Measurements from ENCODE around the gene C11orf91.
A peak's percentile ranks its signal among the peaks of the same experiment; 100 is the strongest.
"Not testable (repeated sequence)": the region's sequence is repeated elsewhere in the genome, so short reads cannot be mapped to it uniquely, and the experiment has no call there.

Gene C11orf91

DNA sequence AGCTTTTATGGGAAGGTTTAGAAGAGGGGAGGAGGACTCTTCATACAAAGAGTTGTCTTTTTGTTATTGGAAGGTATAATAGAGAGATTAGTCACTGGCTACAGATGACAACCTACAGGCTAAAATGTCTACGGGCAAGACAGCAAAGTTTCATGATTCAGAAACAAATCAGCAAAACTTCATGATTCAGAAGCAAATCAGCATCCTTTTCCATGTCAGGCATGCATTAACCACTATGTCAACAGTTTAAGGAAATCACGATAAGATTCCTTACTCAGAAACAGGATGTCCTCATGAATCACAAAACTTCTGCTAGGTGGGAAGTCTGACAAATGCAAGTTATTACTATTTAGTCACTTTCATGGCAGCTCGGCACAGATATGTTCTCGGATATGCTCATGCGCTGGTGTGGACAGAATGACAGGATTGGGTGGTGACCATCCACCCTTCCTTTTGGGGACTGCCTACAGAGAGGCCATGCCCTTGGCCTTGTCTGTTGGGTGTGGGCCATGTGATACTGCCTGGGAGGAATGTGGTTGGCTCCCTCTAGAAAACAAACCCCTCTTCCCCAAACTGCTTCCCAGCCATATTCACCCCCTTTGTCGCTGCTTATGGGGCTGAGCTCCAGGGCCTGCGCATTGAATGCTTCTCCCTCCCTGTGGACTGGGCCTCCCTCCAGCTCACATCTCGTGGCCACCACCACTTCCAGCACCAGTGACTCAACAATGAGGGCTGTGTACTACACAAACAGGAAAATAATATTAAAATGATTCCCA, 10.1 kb downstream of the C11orf91 start:
- Histone ChIP-seq H4K20me1 (no peaks in the 10 kb centered on the region), H3K27me3 (no peaks in the 10 kb centered on the region), H3K4me1 (peaks cover 4 to 66% (median 36%) of the 10 kb centered on the region in 10 experiments; a peak in 18 of 20 replicates), H3K27ac (peak overlapping the region in 3 of 11 experiments; percentile 28 to 77 (median 57); a peak in 5 of 22 replicates), H3K36me3 (no peaks in the 10 kb centered on the region), H3K4me2 (peak overlapping the region in 6 of 11 experiments; percentile 25 to 81 (median 66); a peak in 11 of 22 replicates), H3K4me3 (no peak overlapping the region), H3K9ac (peak overlapping the region in 2 of 11 experiments; percentile 12 to 54; a peak in 3 of 22 replicates), H3K9me3 (replicated peaks in 1 of 11) (peaks cover 0 to 6% (median 0%) of the 10 kb centered on the region in 11 experiments; a peak in 3 of 22 replicates)
- no peak for TF ChIP-seq Cebpa-rat (IDR thresholded peaks at IDR 0.05)

DNA sequence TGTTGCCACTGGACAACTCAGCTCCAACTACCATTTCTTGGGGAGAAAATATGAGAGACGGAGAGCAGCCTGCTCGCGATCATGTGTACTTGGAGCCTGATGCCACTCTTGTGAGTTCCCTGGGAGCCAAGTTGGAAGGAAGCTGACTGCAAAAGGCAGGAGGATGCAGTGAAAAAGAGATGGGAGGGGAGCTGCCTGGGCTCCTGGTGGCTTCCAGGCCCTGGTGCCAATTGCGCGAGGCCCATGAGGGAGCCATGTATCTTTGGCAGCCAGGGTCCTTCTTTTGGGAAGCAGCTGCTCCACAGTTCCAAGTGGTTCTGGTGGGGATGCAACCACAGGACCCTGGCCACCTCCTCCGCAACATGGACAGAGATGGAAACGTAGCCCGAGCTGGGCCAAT, 11.1 kb downstream of the C11orf91 start:
- peak overlapping the region in 2 of 11 experiments; percentile 57 to 77; a peak in 4 of 22 replicates for H3K27ac ChIP-seq
- H3K9me3 ChIP-seq (replicated peaks in 1 of 11) = peaks cover 0 to 6% (median 0%) of the 10 kb centered on the region in 11 experiments; a peak in 3 of 22 replicates
- peaks cover 0 to 56% (median 26%) of the 10 kb centered on the region in 10 experiments; a peak in 15 of 20 replicates for H3K4me1 ChIP-seq
- no peaks in the 10 kb centered on the region for H4K20me1 ChIP-seq
- H3K4me2 ChIP-seq = peak overlapping the region in 4 of 11 experiments; percentile 64 to 81 (median 69); a peak in 8 of 22 replicates
- no peaks in the 10 kb centered on the region for H3K27me3 ChIP-seq
- no peaks in the 10 kb centered on the region for H3K36me3 ChIP-seq
- H3K9ac ChIP-seq = no peak overlapping the region; a peak in 1 of 22 replicates
- no peak for TF ChIP-seq Cebpa-rat (IDR thresholded peaks at IDR 0.05)
- H3K4me3 ChIP-seq = no peak overlapping the region

DNA sequence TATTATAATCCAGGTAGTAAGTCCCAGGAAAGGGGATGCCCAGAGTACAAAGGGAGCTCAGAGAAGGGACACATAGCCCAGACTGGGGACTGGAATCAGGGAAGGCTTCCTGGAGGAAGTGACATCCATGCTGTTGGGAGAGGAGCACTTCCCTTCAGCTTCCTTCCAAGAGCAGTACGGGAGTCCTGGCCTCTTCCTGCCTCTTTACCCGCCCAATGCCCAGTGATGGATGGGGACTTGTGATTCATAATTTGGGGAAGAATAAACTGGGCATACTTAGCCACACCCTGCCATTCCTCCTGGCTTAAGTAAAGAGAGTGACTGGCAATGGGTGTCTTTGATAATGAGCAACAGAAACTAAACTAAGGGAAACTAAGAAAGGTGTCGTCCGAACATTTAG, 11.5 kb downstream of the C11orf91 start:
- Histone ChIP-seq H4K20me1 (no peaks in the 10 kb centered on the region), H3K4me3 (no peak overlapping the region), H3K9ac (no peak overlapping the region), H3K4me2 (peak overlapping the region in 3 of 11 experiments; percentile 64 to 81 (median 69); a peak in 6 of 22 replicates), H3K36me3 (no peaks in the 10 kb centered on the region), H3K9me3 (replicated peaks in 1 of 11) (peaks cover 0 to 6% (median 0%) of the 10 kb centered on the region in 11 experiments; a peak in 3 of 22 replicates), H3K27me3 (no peaks in the 10 kb centered on the region), H3K4me1 (peaks cover 0 to 52% (median 22%) of the 10 kb centered on the region in 10 experiments; a peak in 12 of 20 replicates), H3K27ac (0 out of 22 replicates have a peak overlapping the region, but pooled peaks of 1 of the 11 experiments have one; percentile 57)
- no peak for TF ChIP-seq Cebpa-rat (IDR thresholded peaks at IDR 0.05)

DNA sequence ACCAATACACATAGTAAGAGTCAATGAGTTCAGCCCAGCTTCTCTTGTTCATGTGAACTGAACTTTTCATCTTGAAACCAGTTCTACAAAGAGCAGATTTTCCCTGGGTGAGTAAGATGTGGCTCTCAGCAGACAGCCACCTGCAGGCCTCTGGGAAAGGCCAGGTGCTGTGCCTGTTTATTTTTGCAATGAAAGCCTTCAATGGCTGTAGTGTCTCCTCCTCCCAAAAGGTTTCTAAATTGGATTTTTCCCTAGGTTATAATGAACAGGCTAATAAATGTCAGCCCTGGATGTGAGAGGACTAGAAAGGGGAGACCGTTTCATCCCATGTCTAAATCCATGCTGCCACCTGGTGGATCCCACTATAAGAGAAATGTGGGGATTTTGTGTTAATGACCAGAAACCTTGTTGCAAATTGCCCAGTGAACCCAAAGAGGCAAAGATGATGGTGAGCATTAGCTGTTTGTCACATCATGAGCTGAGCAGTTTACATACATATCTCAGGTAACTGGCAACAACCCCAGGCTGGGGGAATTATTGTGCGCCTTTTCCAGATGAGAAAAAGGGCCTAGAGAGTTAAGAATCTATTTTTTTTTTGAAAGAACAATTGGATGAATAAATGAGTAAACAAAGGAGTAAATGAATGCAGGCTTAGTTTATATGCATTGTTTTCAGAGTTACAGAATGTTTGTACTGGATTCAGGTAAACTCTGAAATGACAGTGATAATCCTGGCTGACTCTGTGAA, 12.7 kb downstream of the C11orf91 start:
- H3K9me3 ChIP-seq (replicated peaks in 1 of 11) = peaks cover 0 to 6% (median 0%) of the 10 kb centered on the region in 11 experiments; a peak in 3 of 22 replicates
- H3K9ac ChIP-seq = no peak overlapping the region
- TF ChIP-seq Cebpa-rat (IDR thresholded peaks at IDR 0.05) = no peak
- H4K20me1 ChIP-seq = no peaks in the 10 kb centered on the region
- H3K36me3 ChIP-seq = no peaks in the 10 kb centered on the region
- no peaks in the 10 kb centered on the region for H3K27me3 ChIP-seq
- H3K27ac ChIP-seq = no peak overlapping the region
- peaks cover 3 to 51% (median 26%) of the 10 kb centered on the region in 10 experiments for H3K4me1 ChIP-seq
- no peak overlapping the region for H3K4me2 ChIP-seq
- H3K4me3 ChIP-seq = no peak overlapping the region

DNA sequence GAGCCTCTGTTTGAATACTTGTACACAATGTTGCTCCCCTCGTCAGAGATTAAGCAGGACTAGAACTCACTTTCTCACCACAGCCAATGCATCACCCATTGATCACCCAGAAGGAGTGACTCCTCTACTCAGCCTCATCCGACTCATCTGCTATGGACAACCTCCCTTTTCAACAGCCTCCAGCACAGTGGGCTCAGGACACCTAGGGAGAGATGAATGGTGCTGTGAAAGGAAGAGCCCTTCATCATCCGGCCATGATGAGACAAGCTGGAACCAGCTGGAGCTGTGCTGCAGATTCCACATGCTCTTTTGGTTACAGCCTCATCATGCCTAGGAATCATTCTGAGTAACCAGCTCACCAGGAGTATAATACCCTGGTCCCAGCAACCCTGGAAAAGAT, 15.5 kb downstream of the C11orf91 start:
- no peaks in the 10 kb centered on the region for H4K20me1 ChIP-seq
- TF ChIP-seq Cebpa-rat (IDR thresholded peaks at IDR 0.05) = no peak
- no peak overlapping the region for H3K27ac ChIP-seq

DNA sequence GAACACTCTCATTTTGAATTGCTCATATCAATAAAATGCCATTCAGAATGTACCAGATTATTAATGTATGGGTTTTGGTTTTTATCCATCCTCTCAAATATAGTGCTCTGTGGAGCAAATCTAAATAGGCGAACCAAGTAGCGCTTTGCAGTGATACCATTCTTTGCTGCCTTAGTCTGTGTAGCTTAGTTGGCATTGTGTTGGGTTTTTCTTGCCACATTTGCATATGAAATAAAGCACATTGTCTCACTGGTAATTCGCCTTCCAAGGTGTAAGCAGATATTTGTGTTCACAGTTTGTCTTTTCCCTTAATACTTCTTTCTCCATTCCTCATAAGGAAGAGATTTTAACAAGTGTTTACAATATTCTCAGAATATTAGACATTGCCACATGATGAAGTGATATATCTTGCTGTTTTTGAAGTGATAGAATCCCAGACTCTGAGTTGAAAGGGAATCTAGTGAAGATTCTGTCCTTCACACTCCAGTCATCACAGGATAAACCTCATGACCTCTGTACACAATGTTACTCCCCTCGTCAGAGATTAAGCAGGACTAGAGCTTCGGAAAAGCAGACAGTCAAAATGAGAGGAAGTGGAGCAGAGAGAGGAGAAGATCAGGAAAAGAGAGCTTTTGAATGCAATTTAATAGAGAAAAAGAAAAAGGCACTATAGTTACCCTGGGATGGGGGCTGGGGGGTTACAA, 16.5 kb downstream of the C11orf91 start:
- H3K9ac ChIP-seq = no peak overlapping the region
- no peak for TF ChIP-seq Cebpa-rat (IDR thresholded peaks at IDR 0.05)
- H3K9me3 ChIP-seq (replicated peaks in 1 of 11) = peaks cover 0 to 9% (median 0%) of the 10 kb centered on the region in 11 experiments; a peak in 3 of 22 replicates
- no peak overlapping the region for H3K27ac ChIP-seq
- no peak overlapping the region for H3K4me2 ChIP-seq
- H3K27me3 ChIP-seq = no peaks in the 10 kb centered on the region
- H4K20me1 ChIP-seq = no peaks in the 10 kb centered on the region
- H3K4me3 ChIP-seq = no peak overlapping the region
- H3K4me1 ChIP-seq = peaks cover 8 to 21% (median 13%) of the 10 kb centered on the region in 10 experiments
- H3K36me3 ChIP-seq = no peaks in the 10 kb centered on the region

More for the DNA sequence above, 15.5 kb downstream of the C11orf91 start:
- peaks cover 9 to 30% (median 16%) of the 10 kb centered on the region in 10 experiments for H3K4me1 ChIP-seq
- no peaks in the 10 kb centered on the region for H3K27me3 ChIP-seq
- H3K4me3 ChIP-seq = no peak overlapping the region
- peaks cover 0 to 9% (median 0%) of the 10 kb centered on the region in 11 experiments; a peak in 3 of 22 replicates for H3K9me3 ChIP-seq (replicated peaks in 1 of 11)
- no peak overlapping the region for H3K4me2 ChIP-seq
- no peaks in the 10 kb centered on the region for H3K36me3 ChIP-seq
- H3K9ac ChIP-seq = no peak overlapping the region

GRCh38 chr11:33682446-33682845, 18.2 kb downstream of the C11orf91 start:
- Histone ChIP-seq H4K20me1 (no peaks in the 10 kb centered on the region), H3K4me3 (no peak overlapping the region), H3K9me3 (replicated peaks in 1 of 11) (peaks cover 0 to 12% (median 9%) of the 10 kb centered on the region in 11 experiments; a peak in 15 of 22 replicates), H3K36me3 (no peaks in the 10 kb centered on the region), H3K4me2 (peak overlapping the region in 8 of 11 experiments; percentile 20 to 54 (median 38); a peak in 14 of 22 replicates), H3K27me3 (no peaks in the 10 kb centered on the region), H3K4me1 (peaks cover 0 to 16% (median 10%) of the 10 kb centered on the region in 10 experiments; a peak in 14 of 20 replicates), H3K27ac (no peak overlapping the region), H3K9ac (no peak overlapping the region)
- no peak for TF ChIP-seq Cebpa-rat (IDR thresholded peaks at IDR 0.05)

DNA sequence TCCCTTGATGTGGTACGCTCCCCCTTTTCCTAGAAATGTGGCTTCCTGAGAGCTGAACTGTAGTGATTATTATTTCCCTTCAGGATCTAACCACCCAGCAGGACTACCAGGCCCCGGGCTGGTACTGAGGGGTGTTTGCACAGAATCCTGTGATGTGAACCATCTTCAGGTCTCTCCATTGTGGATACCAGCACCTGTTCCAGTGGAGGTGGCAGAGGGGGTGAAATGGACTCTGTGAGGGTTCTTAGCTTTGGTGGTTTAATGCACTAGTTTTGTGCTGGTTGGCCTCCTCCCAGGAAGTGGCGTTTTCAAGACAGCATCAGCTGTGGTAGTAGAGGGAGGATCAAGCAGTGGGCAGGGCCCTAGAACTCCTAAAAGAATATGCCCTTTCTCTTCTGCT, 18.6 kb downstream of the C11orf91 start:
- Histone ChIP-seq H3K27me3 (no peaks in the 10 kb centered on the region), H3K36me3 (no peaks in the 10 kb centered on the region), H3K4me2 (peak overlapping the region in 6 of 11 experiments; percentile 20 to 54 (median 43); a peak in 7 of 22 replicates), H4K20me1 (no peaks in the 10 kb centered on the region), H3K27ac (no peak overlapping the region), H3K9me3 (replicated peaks in 1 of 11) (peaks cover 0 to 12% (median 10%) of the 10 kb centered on the region in 11 experiments; a peak in 15 of 22 replicates), H3K4me1 (peaks cover 0 to 16% (median 10%) of the 10 kb centered on the region in 10 experiments; a peak in 14 of 20 replicates), H3K4me3 (no peak overlapping the region), H3K9ac (no peak overlapping the region)
- no peak for TF ChIP-seq Cebpa-rat (IDR thresholded peaks at IDR 0.05)

DNA sequence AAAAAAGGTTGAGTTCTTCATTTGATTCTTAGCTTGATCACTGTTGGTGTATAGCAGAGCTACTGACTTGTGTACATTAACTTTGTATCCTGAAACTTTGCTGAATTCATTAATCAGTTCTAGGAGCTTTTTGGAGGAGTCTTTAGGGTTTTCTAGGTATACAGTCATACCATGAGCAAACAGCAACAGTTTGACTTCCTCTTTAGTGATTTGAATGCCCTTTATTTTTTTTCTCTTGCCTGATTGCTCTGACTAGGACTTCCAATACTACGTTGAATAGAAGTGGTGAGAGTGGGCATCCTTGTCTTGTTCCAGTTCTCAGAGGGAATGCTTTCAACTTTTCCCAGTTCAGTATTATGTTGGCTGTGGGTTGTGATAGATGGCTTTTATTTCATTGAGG, 22.0 kb downstream of the C11orf91 start:
- not testable (repeated sequence) for H4K20me1 ChIP-seq, H3K27me3 ChIP-seq, H3K36me3 ChIP-seq, H3K9ac ChIP-seq, H3K27ac ChIP-seq, H3K4me2 ChIP-seq, H3K4me3 ChIP-seq
- Histone ChIP-seq H3K9me3 (replicated peaks in 1 of 11) (peaks cover 0 to 13% (median 10%) of the 10 kb centered on the region in 11 experiments; a peak in 15 of 22 replicates), H3K4me1 (peaks cover 0 to 16% (median 10%) of the 10 kb centered on the region in 10 experiments; a peak in 14 of 20 replicates)
